Measurements from ENCODE around the gene DSCAM.

Gene DSCAM

GRCh38 chr21:40016234-40016633, 830.7 kb downstream of the DSCAM start:
- no peak for DNase-seq

DNA sequence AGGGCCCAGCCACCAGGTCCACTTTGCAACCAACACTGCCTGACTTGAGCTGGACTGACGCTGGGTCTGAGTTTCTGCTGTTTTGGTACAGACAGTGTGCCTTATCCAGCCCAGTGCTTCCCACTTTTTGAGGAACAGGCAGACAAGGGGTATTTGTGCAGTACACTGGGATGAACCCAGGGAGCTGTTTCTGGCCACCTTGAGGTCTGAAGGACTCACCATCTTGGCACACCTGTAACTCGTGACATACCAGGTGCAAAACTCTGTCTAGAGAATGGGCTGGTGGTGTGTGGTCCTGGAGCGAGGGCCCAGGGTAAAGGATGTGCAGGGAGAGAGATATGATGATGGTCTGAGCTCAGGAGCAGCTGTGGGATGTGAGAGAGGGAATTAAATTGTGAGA, 831.1 kb downstream of the DSCAM start:
- DNase-seq = no peak

GRCh38 chr21:40014394-40014793, 832.6 kb downstream of the DSCAM start:
- DNase-seq = no peak

GRCh38 chr21:40013001-40013735, 833.8 kb downstream of the DSCAM start:
- no peak for DNase-seq

- no peak for DNase-seq
Observed at GRCh38 chr21:40011371-40011770, 835.6 kb downstream of the DSCAM start.

DNA sequence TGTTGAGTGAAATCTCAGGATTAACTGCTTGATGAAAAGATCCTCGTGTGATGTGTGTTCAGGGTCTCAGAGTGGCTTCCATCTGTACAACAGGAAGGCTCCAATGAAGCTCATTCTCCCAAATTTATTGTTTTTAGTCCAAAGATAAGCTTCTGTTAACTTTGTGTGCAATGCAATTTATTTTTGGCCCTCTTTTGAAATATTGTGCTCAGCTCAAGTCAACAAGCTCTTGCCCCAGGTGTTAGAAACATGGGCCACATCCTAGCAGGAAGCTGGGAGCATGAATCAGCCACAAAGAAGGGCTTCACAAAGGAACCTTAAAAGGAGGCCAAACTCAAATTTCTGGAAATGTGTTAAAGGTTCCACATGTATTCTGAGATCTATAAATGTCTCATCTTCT, 844.0 kb downstream of the DSCAM start:
- no peak for DNase-seq

GRCh38 chr21:39984286-39984991, 862.5 kb downstream of the DSCAM start:
- no peak for DNase-seq

- DNase-seq = no peak
Observed at GRCh38 chr21:39980241-39980820, 866.6 kb downstream of the DSCAM start.

DNA sequence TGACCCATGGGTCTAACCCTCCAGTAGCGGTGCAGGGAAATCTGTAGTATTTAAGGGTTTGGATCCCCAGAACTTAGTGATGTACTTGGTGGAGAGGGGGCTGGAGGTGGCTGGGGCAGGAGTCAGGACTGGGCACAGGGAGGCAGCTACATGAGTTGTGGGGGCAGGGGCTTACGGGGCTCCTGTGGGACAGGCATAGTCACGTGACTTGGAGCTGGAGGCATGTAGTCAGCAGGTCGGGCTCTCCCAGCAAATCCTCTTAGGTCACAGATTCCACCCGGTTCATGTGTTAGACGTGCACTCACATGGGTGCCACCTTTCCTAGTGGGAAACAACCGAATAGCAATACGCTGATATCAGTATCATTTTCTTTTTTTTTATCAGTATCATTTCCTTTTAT, 867.6 kb downstream of the DSCAM start:
- DNase-seq = no peak

DNA sequence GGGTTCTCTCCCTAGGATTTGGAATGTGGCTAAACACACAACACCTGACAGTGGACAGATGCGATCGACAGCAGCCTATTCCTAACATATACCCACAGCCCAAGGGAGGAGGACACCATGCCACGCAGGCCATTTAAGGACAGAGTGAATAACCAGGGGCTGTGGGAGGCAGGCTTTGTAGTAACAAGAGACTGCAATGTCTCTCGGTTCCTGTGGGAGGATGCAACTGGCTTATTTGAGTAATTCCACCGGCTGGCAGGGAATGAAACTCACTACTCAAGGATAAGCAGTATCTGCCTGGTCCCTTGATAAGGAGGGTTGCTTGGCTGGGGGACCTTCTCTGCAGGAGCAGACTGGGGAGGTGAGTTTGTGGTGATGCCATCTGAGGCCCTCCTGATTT, 870.2 kb downstream of the DSCAM start:
- DNase-seq = no peak

DNA sequence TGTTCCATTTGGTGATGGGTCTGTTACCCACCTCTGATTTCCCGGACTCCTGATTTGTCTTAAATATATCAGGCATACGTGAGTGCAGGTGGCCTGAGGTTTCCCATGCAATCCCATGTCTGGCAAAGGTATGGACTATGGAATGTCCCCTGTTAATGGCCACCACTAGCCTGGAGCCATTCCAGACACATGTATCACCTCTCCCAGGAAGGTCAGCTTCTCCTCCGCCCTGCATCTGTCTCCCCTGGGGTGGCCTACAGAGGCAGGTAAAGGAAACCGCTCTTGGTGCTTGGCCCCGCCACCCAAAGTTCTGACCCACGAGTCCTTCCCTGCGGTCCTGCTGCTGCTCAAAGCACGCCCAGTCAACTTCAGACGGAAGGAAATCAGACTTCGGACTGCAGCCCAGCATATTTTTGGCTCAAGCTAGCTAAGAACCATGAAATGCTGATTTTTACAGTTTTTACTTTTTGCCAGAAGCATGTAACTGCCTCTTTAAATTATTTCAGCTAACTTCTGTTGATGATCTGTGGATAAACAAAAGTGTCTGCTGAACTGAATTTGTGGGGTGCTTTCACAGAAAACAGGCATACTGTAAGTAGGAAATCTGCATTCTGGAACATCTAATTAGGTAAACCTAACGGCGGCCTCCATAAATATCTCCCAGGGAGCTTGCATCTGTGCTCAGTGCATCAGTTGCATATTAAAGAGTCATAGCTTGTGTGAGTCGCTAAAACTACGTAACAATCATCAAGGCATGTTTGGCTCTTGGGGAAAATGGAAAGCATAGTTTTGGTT, 873.8 kb downstream of the DSCAM start:
- no peak for DNase-seq

DNA sequence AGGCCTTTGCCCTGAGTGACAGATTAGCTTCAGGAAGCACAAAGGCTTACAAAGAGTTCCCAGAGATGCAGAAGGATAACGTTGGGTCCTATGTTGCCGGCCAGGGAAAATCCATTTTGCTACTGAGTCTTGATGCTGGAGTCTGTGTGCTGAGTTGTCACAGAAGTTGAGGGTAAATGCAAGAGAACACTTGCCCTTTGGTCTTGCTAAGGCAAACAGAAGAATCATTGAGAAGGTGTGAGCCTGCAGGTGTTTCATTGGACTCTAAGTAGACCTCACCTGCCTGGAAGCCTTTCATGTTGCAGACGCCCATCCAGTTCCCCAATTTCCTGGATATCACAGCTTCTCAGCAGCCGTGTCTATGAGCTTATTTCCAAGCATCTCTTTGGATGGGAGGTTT, 874.5 kb downstream of the DSCAM start:
- DNase-seq = no peak

DNA sequence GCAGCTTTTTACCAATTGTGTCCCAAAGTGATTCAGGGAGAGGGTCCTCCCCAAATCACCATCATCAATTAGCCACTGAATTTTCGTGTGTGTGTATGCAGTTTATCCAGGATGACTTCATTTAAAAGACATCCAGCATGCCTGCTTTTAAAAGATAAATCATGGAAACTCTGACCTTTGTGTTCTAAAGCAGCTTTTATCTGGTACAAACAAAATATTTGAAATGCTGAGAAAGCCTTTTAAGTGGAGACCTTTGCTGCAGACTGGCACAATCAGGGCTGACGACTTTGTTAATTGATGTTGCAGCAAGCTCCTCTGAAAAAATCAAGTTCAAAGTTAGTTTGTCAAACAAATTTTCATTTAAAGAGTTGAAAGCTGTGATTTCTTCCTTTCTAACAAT, 875.0 kb downstream of the DSCAM start:
- no peak for DNase-seq

DNA sequence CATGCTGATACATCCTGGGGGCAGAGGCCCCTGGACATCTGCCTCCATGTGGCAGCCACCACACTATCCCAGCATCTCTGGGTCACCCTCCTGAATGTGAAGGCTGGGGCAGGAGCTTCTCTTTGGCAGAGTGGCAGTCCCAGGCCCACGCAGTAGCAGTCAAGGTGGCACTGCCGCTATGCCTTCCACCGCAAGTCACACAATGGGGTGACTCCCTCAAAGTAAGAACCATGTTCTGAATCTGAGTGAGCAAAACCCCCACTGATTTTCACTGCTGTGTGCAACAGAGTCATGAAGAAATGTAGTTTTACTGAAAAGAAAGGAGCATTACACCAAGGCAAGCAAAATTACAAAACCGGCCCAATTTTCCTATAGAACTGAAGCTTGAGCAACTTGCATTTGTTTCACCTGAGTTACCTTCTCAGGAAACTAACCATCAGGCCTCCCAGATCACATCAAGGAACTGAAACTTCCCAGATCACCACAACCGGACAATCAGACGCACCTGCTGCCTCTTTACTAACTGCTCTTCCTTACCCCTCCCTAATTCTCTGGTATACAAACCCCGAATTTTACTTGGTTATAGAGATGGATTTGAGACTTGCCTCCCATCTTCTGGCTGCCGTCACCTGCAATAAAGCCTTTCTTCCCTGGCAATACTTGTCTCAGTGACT, 877.1 kb downstream of the DSCAM start:
- DNase-seq = no peak

GRCh38 chr21:39968010-39968409, 878.9 kb downstream of the DSCAM start:
- DNase-seq = no peak

DNA sequence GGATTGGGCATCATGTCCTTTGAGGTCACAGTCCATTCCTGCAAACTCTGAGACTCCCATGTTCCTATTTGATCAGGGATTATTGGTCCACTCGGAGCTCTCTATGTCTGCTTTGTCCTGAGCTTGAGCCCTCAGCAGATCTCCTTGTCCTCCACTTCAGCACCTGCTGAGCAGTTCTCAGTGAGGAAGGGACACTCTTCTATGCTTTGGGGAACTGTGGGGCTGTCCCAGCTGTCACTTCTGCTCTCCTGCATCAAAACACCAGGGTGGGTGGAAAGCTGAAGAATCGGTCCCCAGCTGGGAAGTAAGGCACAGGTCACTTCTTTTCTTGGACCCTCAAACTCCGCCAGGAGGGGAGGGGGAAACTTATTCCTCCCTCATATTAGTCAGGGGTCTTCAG, 880.2 kb downstream of the DSCAM start:
- DNase-seq = no peak

DNA sequence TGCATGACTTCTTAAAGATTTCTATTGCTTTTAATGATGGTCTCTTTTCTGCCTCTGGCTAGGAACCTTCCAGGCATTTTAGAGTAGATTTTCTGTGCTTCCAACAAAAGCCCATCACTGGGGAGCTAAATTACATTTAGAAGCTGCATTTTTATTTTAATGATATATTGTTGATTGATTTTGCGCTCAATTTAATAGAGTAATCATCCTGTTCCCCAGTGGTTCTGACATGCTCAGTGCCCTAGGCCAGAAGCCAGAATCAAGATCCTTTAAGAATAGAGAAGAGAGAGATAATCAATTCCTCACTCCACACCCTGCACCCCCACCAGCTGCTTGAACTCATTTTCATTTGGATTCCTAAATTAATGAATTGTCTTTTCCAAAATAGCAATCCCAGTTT, 881.9 kb downstream of the DSCAM start:
- no peak for DNase-seq

DNA sequence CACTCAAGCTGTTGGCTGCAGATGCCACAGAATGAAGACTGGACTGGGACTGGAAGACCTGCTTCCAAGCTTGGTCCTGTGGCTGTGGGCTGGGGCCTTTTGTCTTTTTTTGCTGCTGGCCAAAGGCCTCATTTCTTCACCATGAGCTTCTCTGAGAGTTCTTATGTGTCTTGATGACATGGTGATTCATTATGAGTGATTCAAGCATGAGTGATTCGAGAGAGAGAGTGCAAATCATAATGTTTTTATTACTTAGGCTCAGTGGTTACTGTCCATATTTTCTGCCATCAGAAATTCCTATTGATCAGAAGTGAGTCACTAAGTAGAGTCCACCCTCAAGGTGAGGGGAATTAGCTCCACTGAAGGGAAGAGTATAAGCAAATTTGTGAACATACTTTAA, 885.7 kb downstream of the DSCAM start:
- no peak for DNase-seq
